GM18868 (cell line): ENCODE data around the gene TICAM1.
"Not testable (repeated sequence)": the region's sequence is repeated elsewhere in the genome, so short reads cannot be mapped to it uniquely, and the experiment has no call there.

Source experiments
- ATAC-seq: cut with Tn5 transposase; IDR thresholded peaks from one replicate; pipeline ENCODE4 v1.9.1; 2021; ENCODE audit warnings: mild to moderate bottlenecking, moderate library complexity; ENCODE audit not compliant: unreplicated experiment

The TICAM1 gene

DNA sequence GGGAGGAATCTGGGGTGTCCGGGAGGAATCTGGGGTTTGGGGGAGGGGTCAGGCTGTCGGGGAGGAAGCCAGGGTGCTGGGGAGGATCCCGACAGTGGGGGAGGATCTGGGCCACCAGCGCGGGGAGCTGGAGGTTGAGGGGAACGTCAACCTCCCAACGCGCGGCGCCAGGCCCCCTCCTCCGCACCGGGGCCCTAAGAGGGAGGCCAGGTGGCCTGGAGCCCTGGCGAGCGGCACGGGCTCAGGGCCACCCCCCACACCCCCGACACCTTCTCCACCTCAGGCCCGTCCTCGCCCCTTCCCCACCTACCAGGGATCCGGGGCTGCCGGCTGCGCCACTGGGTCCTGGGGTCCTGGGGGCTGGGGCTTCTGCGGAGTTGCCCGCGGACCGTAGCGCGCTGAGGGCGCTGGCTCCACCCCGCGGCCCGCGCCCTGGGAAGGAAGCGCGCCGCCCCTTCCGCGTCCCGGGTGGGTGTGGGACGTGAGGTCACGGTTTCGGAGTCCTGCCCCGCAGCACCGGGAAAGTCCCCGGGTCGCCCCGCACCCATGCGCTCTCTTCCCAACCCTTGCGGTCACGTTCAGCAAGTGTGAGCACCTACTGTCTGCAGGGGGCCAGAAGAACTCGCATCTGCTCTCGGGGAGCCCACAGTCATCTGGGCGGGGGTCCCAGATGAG, at the start of gene TICAM1:
Gene TICAM1, minus strand, starts transcription at position 409 of the 675 bp plus-strand sequence. CDS start 13,335 bp downstream, outside the sequence.
- ATAC-seq, result peak; percentile 52

- no peak for ATAC-seq
Observed at GRCh38 chr19:4879041-4879440, 47.5 kb upstream of the TICAM1 start.

GRCh38 chr19:4878491-4878968, 47.0 kb upstream of the TICAM1 start:
- ATAC-seq, result no peak

DNA sequence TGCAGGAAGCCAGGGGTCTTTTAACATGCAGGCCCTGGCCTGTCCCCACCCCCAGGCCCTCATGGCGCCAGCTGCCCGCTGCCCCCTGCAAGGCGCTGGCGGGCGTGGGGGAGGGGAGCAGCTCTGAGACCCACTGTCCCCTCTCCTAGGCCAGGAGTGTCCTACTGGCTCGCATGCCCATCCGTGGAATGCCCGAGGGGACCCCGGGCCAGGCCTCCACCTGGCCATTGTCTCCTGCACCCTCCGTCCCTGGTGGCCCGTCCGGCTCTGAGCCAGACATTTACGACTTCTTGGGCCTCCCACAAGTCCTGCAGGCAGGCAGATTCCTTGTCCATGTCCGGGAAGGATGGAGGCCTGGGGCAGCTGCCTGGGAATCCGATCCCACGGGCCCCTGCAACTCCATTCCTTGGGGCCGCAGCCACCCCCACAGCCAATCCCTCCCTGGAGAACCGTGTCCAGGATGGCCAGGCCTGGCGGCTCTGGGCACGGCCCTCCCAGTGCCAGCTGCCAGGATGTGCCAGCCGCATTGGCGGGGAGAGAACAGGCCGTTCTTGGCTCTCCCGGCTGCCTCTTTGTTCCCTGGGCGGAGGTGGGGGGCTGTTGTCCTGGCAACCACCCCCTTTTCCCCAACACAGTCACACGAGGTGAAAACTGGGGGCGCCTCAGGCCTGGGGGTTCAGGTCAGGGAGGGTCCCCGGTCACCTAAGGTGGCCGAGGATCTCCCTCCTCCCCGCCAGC, 46.4 kb upstream of the TICAM1 start:
- ATAC-seq, result no peak

- no peak for ATAC-seq
Observed at GRCh38 chr19:4873930-4874329, 42.4 kb upstream of the TICAM1 start.

DNA sequence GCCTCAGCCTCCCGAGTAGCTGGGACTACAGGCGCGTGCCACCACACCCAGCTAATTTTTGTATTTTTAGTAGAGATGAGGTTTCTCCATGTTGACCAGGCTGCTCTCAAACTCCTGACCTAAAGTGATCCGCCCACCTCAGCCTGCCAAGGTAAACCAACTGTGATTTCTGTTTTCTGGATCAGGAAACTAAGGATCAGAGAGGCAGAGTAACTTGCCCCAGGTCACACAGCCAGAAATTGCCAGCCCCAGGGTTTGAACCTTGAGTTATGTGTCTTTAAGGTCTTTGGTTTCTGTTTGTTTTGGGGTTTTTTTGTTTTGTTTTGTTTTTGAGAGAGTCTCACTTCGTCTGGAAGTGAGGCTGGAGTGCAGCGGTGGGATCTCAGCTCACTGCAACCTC, 40.2 kb upstream of the TICAM1 start:
- no peak for ATAC-seq

DNA sequence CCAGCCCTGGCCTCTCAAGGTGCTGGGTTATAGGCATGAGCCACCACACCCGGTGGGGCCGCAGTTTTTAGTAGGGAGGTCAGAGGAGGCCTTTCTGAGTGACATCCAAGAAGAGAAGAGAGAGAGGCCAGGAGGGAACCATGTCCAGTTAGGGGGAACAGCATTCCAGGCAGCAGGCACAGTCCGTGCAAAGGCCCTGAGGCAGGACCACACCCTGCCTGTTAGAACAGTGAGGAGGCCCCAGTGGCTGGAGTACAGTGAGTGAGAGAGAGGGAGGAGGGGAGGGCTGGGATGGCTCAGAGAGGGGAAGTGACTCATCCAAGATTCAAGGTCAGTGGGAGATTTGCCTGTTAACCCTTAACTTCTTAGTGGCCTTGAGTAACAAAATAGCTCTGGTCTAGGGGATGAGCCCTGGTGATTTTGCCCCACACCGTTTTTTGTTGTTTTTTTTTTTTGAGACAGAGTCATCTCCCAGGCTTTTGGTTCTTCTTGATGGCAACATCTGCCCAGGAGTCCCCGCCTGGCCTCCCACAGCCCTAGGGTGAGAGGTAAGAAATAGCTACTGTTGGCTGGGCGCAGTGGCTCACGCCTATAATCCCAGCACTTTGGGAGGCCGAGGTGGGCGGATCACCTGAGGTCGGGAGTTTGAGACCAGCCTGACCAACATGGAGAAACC, 38.7 kb upstream of the TICAM1 start:
- no peak for ATAC-seq

GRCh38 chr19:4868286-4868834, 36.8 kb upstream of the TICAM1 start:
- ATAC-seq, result no peak

GRCh38 chr19:4867534-4868285, 36.2 kb upstream of the TICAM1 start, which contains the start of gene PLIN3:
Gene PLIN3 (minus strand): TSS chr19:4867667. CDS start chr19:4861394, 6,273 bp downstream.
- peak; percentile 81 for ATAC-seq

DNA sequence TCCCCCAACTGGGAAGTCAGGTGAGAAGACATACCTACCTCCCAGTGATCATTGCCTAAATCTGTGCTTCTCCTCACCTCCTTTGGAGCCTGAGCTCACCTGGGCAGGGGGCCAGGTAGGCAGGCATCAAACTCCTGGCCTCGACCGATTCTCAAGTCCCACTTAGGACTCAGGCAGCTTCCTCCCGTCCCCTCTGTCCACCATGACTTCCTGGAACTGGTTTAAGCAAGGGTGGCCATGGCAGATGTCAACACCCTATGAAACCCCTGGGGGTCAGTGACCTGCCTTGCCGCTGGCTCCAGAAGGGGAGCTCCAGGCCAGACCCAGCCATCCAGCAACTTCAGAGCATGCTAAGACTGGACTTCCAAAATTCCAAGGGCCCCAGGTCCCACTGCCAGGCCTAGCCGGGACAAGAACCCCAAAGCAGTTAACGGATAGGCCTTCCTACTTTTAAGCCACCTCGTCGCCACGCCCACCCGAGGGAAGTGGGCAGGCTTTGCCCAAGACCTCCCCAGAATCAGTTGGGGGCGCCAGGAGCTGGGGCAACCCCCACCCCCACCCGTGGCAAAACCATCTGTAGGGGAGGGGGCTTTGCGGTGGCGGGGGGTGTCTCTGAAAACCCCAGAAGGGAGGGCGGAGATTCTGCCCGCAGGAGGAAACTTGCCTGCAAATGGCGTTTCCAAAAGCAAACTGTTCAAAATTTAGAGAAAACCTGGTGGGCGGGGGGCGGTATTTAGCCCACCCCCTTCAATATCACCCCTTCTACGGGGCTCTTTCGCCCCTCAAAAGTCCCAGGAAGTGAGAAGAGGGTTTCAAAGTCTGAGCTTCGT, 35.3 kb upstream of the TICAM1 start:
- ATAC-seq, result no peak

- ATAC-seq, result no peak
Observed at GRCh38 chr19:4861147-4861546, 29.6 kb upstream of the TICAM1 start.

DNA sequence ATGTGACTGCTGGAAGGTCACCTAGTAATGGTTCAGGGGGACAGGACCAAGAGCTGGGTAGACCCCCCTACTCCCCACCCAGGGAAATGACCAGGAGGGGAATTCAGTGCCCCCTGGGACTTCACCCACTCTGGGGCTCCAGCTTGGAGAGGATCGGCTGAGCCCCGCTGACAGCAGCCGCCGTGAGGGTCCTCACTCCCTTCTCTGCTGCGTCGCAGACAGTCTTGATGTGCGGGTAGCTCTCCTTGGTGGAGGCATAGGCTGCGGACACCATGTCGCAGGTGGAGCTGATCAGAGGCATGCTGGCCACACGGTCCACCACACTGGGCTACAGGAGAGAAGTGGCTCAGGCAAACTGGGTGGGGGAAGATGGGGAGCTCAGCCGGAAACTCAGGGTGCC, 28.2 kb upstream of the TICAM1 start:
- ATAC-seq, result no peak

- not testable (repeated sequence) for ATAC-seq
Observed at GRCh38 chr19:4856468-4856867, 25.0 kb upstream of the TICAM1 start.

DNA sequence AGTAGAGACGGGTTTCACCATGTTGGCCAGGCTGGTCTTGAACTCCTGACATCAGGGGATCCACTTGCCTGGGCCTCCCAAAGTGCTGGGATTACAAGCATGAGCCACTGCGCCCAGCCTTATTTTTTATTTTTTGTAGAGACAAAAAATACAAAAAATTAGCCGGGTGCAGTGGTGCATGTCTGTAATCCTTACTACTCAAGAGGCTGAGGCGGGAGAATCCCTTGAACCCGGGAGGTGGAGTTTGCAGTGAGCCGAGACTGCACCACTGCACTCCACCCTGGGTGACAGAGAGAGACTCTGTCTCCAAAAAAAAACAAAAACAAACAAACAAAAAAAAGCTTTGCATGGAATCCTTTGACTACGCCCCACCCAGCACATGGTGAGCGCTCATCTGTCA, 22.0 kb upstream of the TICAM1 start:
- ATAC-seq, result not testable (repeated sequence)

DNA sequence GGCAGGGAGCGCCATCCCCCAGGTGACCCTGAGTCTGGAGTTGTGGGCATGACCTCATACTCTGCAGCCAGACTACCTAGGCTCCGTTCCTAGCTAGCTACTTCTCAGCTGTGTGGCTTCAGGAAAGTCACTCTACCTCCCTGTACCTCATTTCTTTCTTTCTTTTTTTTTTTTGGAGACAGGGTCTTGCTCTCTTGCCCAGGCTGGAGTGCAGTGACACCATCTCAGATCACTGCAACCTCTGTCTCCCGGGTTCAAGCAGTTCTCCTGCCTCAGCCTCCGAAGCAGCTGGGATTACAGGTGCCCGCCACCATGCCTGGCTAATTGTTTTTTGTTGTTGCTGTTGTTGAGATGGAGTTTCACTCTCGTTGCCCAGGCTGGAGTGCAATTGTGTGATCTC, 21.0 kb upstream of the TICAM1 start:
- ATAC-seq, result no peak

DNA sequence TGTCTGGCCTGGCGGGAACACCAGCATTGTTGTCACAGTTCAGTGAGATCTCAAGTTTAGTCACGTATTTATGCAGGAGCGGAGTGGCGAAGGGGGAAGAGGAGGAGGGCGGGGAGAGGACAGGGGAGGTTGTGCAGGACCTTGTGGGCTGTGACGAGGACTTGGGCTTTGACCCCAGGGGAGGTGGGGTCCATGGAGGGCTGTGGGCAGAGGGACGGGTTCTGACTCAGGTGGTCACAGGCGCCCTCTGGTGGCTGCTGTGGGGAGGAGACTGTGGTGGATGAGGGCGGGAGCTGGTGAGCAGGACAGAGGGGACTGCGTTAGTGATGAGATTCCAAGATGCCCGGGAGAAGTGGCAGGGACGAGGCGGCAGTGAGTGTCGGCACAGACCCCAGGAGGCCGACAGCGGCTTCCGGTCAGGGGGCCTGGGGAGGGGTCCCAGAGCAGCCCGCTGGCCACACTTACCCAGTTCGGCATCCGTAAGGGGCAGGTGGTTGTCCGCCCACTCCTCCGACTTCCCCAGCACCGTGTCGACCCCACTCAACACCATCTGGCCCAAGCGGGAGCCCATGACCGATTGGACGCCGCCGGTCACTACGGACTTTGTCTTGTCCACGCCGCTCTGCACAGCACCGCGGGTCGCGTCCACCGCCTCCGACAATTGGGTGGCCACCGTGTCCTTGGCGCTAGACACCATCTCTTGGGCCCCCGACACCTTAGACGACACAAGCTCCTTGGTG, 20.2 kb upstream of the TICAM1 start:
- no peak for ATAC-seq

DNA sequence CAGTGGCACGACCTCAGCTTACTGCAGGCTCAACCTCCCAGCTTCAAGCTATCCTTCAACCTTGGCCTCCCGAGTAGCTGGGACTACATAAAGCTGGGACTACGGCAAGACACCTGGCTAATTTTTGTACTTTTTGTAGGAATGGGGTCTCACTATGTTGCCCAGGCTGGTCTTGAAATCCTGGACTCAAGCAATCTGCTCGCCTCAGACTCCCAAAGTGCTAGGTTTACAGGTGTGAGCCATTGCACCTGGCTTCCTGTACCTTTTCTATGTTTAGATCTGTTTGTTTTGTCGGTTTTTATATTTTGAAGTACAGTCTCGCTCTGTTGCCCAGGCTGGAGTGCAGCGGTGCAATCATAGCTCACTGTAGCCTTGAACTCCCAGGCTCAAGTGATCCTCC, 17.5 kb upstream of the TICAM1 start:
- no peak for ATAC-seq

- no peak for ATAC-seq
Observed at GRCh38 chr19:4847190-4847973, 15.9 kb upstream of the TICAM1 start.
